K562 (cell line): Measurements from ENCODE around the gene BCAS3. TPM values are rescaled to one million over a fixed set of nuclear protein-coding genes. Genes with fewer than 3 reads are reported as not detected.

Experiments used
- ATAC-seq: fragments of 200-7000 bp; cut with Tn5 transposase; 3 replicates; pipeline ENCODE4 v1.9.1; 2020; ENCODE audit warnings: moderate library complexity
- BruUV-seq: library from RNA; stranded (reverse); fragments of 400-500 nt; replicated peaks from 2 replicates; lab custom pipeline; 2021; lab: Mats Ljungman, UMichigan
- CTCF ChIA-PET: fragments of 300-600 bp; formaldehyde crosslinking; extraction: SDS; loops from one replicate; lab custom pipeline; 2021; ENCODE audit warnings: low intra/inter-chr PET ratio; lab: Yijun Ruan, JAX
- POLR2A ChIA-PET: fragments of 300-600, 350-650 bp; sonication (Branson Sonifier 250); formaldehyde crosslinking; extraction: SDS; loops from one replicate; lab custom pipeline; 2021; ENCODE audit warnings: antibody characterized with exemption, inconsistent platforms; lab: Yijun Ruan, JAX
- DNase-seq, 4 experiments: peaks; one replicate each; pipeline versions ENCODE4 v3.0.0 to v3.0.0-alpha.2; 2011 to 2018; ENCODE audit warnings: low spot score in 3 of 4, mixed read lengths in 3 of 4; ENCODE audit errors: extremely low read depth in 1 of 4
- FAIRE-seq: peaks from 2 replicates; lab custom pipeline; 2011; peaks lifted over from hg19 to GRCh38; lab: Jason Lieb, UNC
- H2AFZ ChIP-seq: 2 replicates; pipeline ENCODE4 v1.6.0; 2011; ENCODE audit warnings: low read depth, low read length, control low read depth, inconsistent platforms
- H3K27ac ChIP-seq: fragments of 200-600 bp; 3 replicates; pipeline ENCODE4 v1.8.0; 2011; ENCODE audit warnings: low read depth, mild to moderate bottlenecking, control low read depth, inconsistent platforms, low read length, moderate library complexity, mixed read lengths; ENCODE audit errors: extremely low read depth
- H3K27me3 ChIP-seq, 2 experiments: fragments of 300-600 bp in 1 of 2; 2 replicates in 1 of 2; 3 replicates in 1 of 2; pipeline versions ENCODE4 v1.6.0 to v1.8.0; 2011; ENCODE audit warnings: inconsistent platforms in 2 of 2, low read length in 2 of 2, mild to moderate bottlenecking in 1 of 2, mixed read lengths in 1 of 2, moderate library complexity in 1 of 2; ENCODE audit not compliant: control insufficient read depth in 2 of 2, insufficient read depth in 2 of 2
- H3K36me3 ChIP-seq: fragments of 300-600 bp; 3 replicates; pipeline ENCODE4 v1.8.0; 2011; ENCODE audit warnings: mild to moderate bottlenecking, low read length, inconsistent platforms; ENCODE audit not compliant: control insufficient read depth, insufficient read depth
- H3K4me1 ChIP-seq, 2 experiments: fragments of 200-600 bp in 1 of 2; replicated peaks in 1 of 2; 2 replicates in 1 of 2; 3 replicates in 1 of 2; pipeline versions ENCODE4 v1.5.1 to v1.8.0; 2011; ENCODE audit warnings: inconsistent platforms in 2 of 2, low read length in 2 of 2, mild to moderate bottlenecking in 1 of 2, mixed read lengths in 1 of 2, moderate library complexity in 1 of 2; ENCODE audit not compliant: control insufficient read depth in 2 of 2, insufficient read depth in 2 of 2
- H3K4me2 ChIP-seq: 2 replicates; pipeline ENCODE4 v1.6.1; 2011; ENCODE audit warnings: low read length, control low read depth, inconsistent platforms, mixed read lengths; ENCODE audit not compliant: insufficient read depth
- H3K4me3 ChIP-seq: fragments of 200-600 bp; sonication (generic), shearing (Covaris generic); 2 replicates; pipeline ENCODE4 v1.5.1; 2016; ENCODE audit warnings: control low read depth, inconsistent platforms
- H3K79me2 ChIP-seq: fragments of 200-600 bp; 3 replicates; pipeline ENCODE4 v1.8.0; 2011; ENCODE audit warnings: low read length, inconsistent platforms; ENCODE audit not compliant: control insufficient read depth, insufficient read depth
- H3K9ac ChIP-seq, 2 experiments: 2 replicates each; pipeline versions ENCODE4 v1.6.0 to v1.6.1; 2011; ENCODE audit warnings: low read depth in 2 of 2, low read length in 2 of 2, control low read depth in 1 of 2, inconsistent platforms in 1 of 2, mild to moderate bottlenecking in 1 of 2, mixed read lengths in 1 of 2; ENCODE audit not compliant: insufficient read depth in 1 of 2
- H3K9me1 ChIP-seq: one replicate; pipeline ENCODE4 v1.6.0; 2011; ENCODE audit warnings: inconsistent platforms, mild to moderate bottlenecking, low read length, moderate library complexity; ENCODE audit not compliant: control insufficient read depth, insufficient read depth
- H3K9me3 ChIP-seq: replicated peaks from 2 replicates; pipeline ENCODE4 v1.5.1; 2011; ENCODE audit warnings: low read depth, low read length, inconsistent platforms; ENCODE audit not compliant: control insufficient read depth, insufficient read depth
- H4K20me1 ChIP-seq: replicated peaks from 2 replicates; pipeline ENCODE4 v1.6.1; 2011; ENCODE audit warnings: low read length, inconsistent platforms, mixed read lengths; ENCODE audit not compliant: control insufficient read depth, insufficient read depth
- ETV6 ChIP-seq, 3 experiments: fragments of 150-350 bp in 1 of 3; sonication (generic) in 1 of 3; formaldehyde crosslinking in 1 of 3; IDR thresholded peaks; 2 replicates each; pipeline versions ENCODE4 v1.6.1 to v1.8.0; 2014 to 2022; ENCODE audit warnings: borderline replicate concordance in 2 of 3, low read depth in 2 of 3, antibody characterized with exemption in 1 of 3, low read length in 1 of 3, mild to moderate bottlenecking in 1 of 3, missing genetic modification reagents in 1 of 3
- NCOA1 ChIP-seq: fragments of 450-650 bp; IDR thresholded peaks from 2 replicates; pipeline ENCODE4 v1.6.1; 2016; ENCODE audit warnings: low read depth
- WGBS: fragments of 100-300 bp; shearing (Covaris generic); methylation state at CpG from one replicate; pipeline ENCODE4 v1.1.6; 2016; ENCODE audit warnings: low coverage, mixed read lengths; ENCODE audit not compliant: insufficient coverage; ENCODE audit errors: missing lambda C conversion rate; 5-methylcytosine and 5-hydroxymethylcytosine counted together
- in situ Hi-C: fragments of 300-500 bp; cut with MboI; formaldehyde crosslinking; loops from 4 replicates; pipeline ENCODE4 v1.15.0; 2018; ENCODE audit warnings: inconsistent platforms, mixed read lengths
- intact Hi-C: fragments of 100-400 bp; cut with micrococcal nuclease; formaldehyde crosslinking; loops from 2 replicates; pipeline ENCODE4 v1.14.2; 2022
- polyA plus RNA-seq, 8 experiments: library from polyadenylated mRNA; depleted of rRNA in 4 of 8; stranded (reverse) in 5 of 8; unstranded in 3 of 8; fragments of >200 nt; fragmentation: Nextera tagmentation in 2 of 8; fragmentation: Illumina TruSeq in 1 of 8; extraction: Ambion mirVana in 2 of 8; extraction: Trizol in 1 of 8; gene quantifications; 2 replicates each; pipeline versions ENCODE4 v1.2.1 to v1.2.3, GENCODE V29; 2011 to 2014; ENCODE audit warnings: inconsistent platforms in 1 of 8, missing spikeins in 1 of 8
- total RNA-seq, 7 experiments: library from RNA; depleted of rRNA in 6 of 7; stranded (reverse); fragments of >200 nt in 6 of 7; fragmentation: Illumina TruSeq in 2 of 7; extraction: Trizol in 2 of 7; gene quantifications; 2 replicates each; pipeline versions ENCODE4 v1.2.1 to v1.2.3, GENCODE V29; 2011 to 2021; ENCODE audit warnings: low replicate concordance in 1 of 7
- TF ChIP-seq, protein P1 (sequence below), 2 experiments: fragments of 450-650 bp in 1 of 2; IDR thresholded peaks; 2 replicates each; pipeline ENCODE4 v1.6.1; 2011 to 2017; ENCODE audit warnings: low read depth in 2 of 2, antibody characterized with exemption in 1 of 2, borderline replicate concordance in 1 of 2, low read length in 1 of 2, mild to moderate bottlenecking in 1 of 2, mixed read lengths in 1 of 2; ENCODE audit not compliant: control insufficient read depth in 1 of 2
- TF ChIP-seq, protein P2 (sequence below), 3 experiments: fragments of 200-800 bp in 1 of 3; fragments of 250-450 bp in 1 of 3; fragments of 450-650 bp in 1 of 3; sonication (Bioruptor Pico) in 1 of 3; sonication (Bioruptor generic) in 1 of 3; formaldehyde crosslinking in 1 of 3; IDR thresholded peaks; 2 replicates each; pipeline versions ENCODE4 v1.6.1 to v1.8.0; 2016 to 2022; ENCODE audit warnings: mild to moderate bottlenecking in 2 of 3, missing genetic modification characterization in 2 of 3, missing compliant biosample characterization in 1 of 3, moderate library complexity in 1 of 3
- TF ChIP-seq, protein P3 (sequence below): sonication (generic); formaldehyde crosslinking; IDR thresholded peaks from 2 replicates; pipeline ENCODE4 v1.8.1; 2023; ENCODE audit warnings: mild to moderate bottlenecking, missing genetic modification reagents

The BCAS3 gene
- total and polyA plus RNA-seq, 9 of the 15 experiments (the other 6 are each of a cell fraction or from before 2014, with no cell fraction given): 1.9 to 5.5 (median 3.5) TPM

GRCh38 chr17:61422869-61423268 is 745.2 kb downstream of the BCAS3 start (continued):
- TF ChIP-seq ETV6 (IDR thresholded peaks at IDR 0.05; ENCODE audit: borderline replicate concordance in 1 of 2, low read depth in 2 of 2, low read length in 1 of 2) (no peak), ETV6 (CRISPR knock-in tag; IDR thresholded peaks at IDR 0.05; ENCODE audit: borderline replicate concordance) (no peak)
- TF ChIP-seq, all 486 proteins: peak for 0

GRCh38 chr17:61423967-61424649 is 746.5 kb downstream of the BCAS3 start:
- intact Hi-C loops: no loop called here
- no peak for TF ChIP-seq NCOA1
- TF ChIP-seq, protein P1, sequence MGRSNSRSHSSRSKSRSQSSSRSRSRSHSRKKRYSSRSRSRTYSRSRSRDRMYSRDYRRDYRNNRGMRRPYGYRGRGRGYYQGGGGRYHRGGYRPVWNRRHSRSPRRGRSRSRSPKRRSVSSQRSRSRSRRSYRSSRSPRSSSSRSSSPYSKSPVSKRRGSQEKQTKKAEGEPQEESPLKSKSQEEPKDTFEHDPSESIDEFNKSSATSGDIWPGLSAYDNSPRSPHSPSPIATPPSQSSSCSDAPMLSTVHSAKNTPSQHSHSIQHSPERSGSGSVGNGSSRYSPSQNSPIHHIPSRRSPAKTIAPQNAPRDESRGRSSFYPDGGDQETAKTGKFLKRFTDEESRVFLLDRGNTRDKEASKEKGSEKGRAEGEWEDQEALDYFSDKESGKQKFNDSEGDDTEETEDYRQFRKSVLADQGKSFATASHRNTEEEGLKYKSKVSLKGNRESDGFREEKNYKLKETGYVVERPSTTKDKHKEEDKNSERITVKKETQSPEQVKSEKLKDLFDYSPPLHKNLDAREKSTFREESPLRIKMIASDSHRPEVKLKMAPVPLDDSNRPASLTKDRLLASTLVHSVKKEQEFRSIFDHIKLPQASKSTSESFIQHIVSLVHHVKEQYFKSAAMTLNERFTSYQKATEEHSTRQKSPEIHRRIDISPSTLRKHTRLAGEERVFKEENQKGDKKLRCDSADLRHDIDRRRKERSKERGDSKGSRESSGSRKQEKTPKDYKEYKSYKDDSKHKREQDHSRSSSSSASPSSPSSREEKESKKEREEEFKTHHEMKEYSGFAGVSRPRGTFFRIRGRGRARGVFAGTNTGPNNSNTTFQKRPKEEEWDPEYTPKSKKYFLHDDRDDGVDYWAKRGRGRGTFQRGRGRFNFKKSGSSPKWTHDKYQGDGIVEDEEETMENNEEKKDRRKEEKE (IDR thresholded peaks at IDR 0.05; ENCODE audit: borderline replicate concordance in 1 of 2, control insufficient read depth in 1 of 2, low read depth in 2 of 2, low read length in 1 of 2): 0 out of 4 replicates have a peak, but pooled peaks of 1 of the 2 experiments have one; percentile 11
- TF ChIP-seq, protein P2, sequence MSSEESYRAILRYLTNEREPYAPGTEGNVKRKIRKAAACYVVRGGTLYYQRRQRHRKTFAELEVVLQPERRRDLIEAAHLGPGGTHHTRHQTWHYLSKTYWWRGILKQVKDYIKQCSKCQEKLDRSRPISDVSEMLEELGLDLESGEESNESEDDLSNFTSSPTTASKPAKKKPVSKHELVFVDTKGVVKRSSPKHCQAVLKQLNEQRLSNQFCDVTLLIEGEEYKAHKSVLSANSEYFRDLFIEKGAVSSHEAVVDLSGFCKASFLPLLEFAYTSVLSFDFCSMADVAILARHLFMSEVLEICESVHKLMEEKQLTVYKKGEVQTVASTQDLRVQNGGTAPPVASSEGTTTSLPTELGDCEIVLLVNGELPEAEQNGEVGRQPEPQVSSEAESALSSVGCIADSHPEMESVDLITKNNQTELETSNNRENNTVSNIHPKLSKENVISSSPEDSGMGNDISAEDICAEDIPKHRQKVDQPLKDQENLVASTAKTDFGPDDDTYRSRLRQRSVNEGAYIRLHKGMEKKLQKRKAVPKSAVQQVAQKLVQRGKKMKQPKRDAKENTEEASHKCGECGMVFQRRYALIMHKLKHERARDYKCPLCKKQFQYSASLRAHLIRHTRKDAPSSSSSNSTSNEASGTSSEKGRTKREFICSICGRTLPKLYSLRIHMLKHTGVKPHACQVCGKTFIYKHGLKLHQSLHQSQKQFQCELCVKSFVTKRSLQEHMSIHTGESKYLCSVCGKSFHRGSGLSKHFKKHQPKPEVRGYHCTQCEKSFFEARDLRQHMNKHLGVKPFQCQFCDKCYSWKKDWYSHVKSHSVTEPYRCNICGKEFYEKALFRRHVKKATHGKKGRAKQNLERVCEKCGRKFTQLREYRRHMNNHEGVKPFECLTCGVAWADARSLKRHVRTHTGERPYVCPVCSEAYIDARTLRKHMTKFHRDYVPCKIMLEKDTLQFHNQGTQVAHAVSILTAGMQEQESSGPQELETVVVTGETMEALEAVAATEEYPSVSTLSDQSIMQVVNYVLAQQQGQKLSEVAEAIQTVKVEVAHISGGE (CRISPR knock-in tag; IDR thresholded peaks at IDR 0.05): peak in 1 of 3 experiments; percentile 93; a peak in 2 of 6 replicates
- TF ChIP-seq, protein P3, sequence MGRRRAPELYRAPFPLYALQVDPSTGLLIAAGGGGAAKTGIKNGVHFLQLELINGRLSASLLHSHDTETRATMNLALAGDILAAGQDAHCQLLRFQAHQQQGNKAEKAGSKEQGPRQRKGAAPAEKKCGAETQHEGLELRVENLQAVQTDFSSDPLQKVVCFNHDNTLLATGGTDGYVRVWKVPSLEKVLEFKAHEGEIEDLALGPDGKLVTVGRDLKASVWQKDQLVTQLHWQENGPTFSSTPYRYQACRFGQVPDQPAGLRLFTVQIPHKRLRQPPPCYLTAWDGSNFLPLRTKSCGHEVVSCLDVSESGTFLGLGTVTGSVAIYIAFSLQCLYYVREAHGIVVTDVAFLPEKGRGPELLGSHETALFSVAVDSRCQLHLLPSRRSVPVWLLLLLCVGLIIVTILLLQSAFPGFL (CRISPR knock-in tag): no peak
- FAIRE-seq: no peak
- H4K20me1 ChIP-seq: no peaks in the 10 kb centered on the region
- H3K4me3 ChIP-seq: no peak overlapping the region
- ATAC-seq: no peak
- peak in 1 of 4 experiments; percentile 1 for DNase-seq
- no TSS peak for BruUV-seq
- H3K27ac ChIP-seq: no peak overlapping the region
- peaks cover 4 to 28% of the 10 kb centered on the region in 2 experiments; a peak in 4 of 5 replicates for H3K27me3 ChIP-seq
- H3K9ac ChIP-seq: no peak overlapping the region
- ChIA-PET POLR2A (interaction anchor here (0.6 kb wide), 2 partner anchors 32 to 1314 kb away, joined by 3 to 4 read pairs; no protein-coding TSS in a partner anchor), CTCF (no interaction called here)
- no peak overlapping the region for H3K4me2 ChIP-seq
- no peaks in the 10 kb centered on the region for H3K4me1 ChIP-seq
- in situ Hi-C loops: loop anchor here (5.0 to 10.0 kb wide), 2 partner anchors 128 to 421 kb away; no protein-coding TSS in a partner anchor
- under 1% methylated on average over 10 of the region's 10 CpGs for WGBS
- no peak overlapping the region for H2AFZ ChIP-seq
- H3K9me3 ChIP-seq: no peaks in the 10 kb centered on the region
- no peaks in the 10 kb centered on the region for H3K36me3 ChIP-seq
- no peaks in the 10 kb centered on the region for H3K9me1 ChIP-seq
- H3K79me2 ChIP-seq: no peaks in the 10 kb centered on the region
